GM12872 (cell line): Measurements from ENCODE around the gene HK2.

Experiments used
- TF ChIP-seq, protein P1 (sequence below): IDR thresholded peaks from 3 replicates; pipeline ENCODE4 v1.5.1; 2011; ENCODE audit warnings: low read depth, mild to moderate bottlenecking, low read length, moderate library complexity; ENCODE audit not compliant: insufficient read depth

Gene HK2

DNA sequence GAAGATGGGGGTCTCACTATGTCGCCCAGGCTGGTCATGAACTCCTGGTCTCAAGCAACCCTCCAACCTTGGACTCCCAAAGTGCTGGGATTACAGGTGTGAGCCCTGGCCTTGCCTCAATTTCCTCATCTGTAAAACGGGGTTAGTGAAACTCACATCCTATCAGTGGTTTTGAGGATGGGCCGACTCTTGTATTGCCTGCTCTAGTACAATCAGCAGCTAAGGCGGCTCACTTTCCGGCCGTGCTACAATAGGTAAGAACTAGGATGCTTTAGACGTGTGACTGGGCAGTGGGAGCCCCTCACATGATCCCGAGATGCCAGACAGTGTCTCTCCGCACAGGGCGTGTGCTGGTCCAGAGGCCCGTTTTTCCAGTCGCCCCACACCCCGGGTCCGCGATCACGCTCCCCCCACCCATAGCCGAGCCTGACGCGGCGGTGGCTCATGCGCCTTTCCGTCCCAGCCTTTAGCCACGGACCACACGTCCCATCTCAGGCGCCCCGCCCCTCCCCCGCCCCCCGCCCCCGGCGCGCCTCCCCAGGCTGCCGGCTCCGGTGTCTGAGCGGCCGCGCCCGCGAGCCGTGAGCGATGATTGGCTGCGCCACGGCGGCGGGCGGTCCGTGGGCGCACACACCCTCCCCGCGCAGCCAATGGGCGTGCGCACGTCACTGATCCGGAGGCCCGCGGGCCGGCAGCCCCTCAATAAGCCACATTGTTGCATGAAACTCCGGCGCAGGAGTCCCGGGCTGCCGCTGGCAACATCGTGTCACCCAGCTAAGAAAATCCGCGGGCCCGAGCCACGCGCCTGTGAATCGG, at the start of gene HK2:
HK2 (plus strand) TSS at position 710 of the 816 bp plus-strand sequence. CDS start 454 bp downstream, outside the sequence.
- TF ChIP-seq, protein P1, sequence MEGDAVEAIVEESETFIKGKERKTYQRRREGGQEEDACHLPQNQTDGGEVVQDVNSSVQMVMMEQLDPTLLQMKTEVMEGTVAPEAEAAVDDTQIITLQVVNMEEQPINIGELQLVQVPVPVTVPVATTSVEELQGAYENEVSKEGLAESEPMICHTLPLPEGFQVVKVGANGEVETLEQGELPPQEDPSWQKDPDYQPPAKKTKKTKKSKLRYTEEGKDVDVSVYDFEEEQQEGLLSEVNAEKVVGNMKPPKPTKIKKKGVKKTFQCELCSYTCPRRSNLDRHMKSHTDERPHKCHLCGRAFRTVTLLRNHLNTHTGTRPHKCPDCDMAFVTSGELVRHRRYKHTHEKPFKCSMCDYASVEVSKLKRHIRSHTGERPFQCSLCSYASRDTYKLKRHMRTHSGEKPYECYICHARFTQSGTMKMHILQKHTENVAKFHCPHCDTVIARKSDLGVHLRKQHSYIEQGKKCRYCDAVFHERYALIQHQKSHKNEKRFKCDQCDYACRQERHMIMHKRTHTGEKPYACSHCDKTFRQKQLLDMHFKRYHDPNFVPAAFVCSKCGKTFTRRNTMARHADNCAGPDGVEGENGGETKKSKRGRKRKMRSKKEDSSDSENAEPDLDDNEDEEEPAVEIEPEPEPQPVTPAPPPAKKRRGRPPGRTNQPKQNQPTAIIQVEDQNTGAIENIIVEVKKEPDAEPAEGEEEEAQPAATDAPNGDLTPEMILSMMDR, result no peak

DNA sequence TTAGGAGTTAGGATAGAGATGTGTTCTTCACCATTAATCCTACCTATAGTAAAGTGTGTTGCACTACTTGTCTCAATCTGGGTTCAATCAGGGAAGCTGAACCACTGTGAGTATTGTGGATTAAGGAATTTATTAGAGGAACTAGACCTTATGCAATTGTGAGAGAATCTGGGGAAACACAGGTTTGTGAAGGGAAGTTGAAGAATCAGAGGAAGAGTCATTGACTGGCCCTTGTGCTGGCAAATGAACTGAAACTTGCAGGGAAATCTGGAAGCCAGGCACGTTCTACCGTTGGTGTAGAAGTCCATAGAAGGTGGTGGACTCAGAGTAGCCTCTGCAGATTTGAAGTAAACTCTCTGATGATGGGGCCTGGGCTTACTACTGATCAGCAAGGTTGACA, 44.7 kb upstream of the HK2 start:
- TF ChIP-seq, protein P1, result no peak

DNA sequence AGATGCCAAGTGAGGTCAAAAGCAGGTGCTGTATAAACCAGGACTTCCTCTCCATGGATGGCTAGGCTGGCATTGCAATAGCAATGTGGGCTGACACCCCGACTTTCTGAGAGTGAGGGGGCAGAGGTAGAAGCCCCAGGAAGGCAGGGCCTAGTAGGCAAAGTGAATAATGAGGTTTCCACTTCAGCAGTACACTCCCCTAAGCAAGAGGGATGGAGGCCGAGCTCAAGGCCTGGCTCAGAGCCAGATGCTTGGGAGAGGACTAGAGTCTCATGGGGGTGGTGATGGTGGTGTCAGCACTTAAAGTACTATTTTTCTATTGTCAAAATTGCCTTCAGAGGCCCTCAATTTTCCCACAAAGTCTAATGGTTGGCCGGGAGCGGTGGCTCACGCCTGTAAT, 41.6 kb upstream of the HK2 start:
- TF ChIP-seq, protein P1, result no peak

DNA sequence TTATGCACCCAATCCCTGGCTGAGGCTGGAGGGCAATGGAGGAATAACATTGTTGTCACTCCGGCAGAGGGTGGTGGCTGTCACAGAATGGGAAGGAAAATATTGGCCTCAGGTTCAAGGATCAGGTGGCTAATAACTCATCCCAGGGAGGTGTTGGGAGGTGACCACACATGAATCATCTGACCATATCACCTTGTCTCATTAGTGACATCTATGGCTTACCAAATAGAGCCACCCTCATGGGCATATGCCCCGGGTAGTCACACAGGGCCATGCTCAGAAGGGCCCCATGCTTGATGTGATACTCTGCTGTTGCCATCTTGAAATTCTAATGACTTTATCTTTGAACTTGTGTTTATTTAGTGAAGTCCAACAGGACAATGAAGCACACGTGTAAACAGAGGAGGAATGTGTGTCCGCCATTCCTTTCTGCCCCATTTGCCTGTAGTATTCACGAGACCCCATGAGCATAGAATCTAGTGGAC, 27.5 kb upstream of the HK2 start:
- TF ChIP-seq, protein P1, result no peak

DNA sequence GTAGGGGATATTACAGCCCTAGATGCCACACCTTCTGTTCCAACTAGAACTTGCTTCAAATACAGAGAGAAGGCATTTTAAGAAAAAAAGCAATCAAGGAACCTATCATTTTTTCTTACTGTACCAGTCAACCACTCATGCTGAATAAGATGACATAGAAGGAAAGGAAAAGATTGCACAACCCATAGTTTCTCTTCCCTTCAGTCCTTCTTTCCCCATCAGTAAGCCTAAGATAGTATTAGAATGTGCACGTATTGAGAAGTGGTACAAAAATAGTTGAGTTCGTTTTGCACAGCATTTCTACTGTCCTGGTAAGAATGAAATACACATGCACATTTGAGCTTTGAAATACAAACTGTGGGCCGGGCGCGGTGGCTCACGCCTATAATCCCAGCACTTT, 27.0 kb upstream of the HK2 start:
- TF ChIP-seq, protein P1, result no peak

DNA sequence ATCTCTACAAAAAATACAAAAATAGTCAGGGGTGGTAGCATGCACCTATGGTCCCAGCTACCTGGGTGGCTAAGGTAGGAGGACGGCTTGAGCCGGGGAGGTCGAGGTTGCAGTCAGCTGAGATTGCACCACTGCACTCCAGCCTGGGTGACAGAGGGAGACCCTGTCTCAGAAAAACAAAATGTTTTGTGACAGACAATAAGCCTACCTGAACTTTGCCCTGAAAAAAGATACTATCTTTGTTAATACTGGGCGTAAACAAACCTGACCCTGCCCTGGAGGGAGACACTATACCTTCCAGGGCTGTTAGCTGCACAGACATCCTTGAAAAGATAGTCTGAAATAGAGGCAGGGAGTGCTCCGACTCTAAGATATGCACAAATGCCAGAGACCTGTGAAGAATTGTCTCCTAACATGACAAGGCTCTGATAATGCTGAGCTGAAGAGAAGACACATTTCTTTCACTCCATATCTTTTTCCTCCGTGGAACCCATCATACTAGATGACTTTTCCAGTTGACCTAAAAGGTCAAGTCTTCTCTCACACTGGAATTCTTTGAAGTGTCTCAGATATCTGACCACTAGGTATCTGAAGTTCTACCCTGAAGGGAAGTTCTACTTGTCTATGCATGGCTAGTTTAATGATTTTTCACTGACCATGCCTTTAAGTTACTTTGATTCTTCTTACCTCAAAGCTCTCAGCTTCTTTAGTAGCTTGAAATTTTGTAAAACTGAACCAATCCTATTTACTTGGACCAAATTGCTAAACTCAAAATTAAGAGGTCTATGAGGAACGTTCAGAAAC, 20.9 kb upstream of the HK2 start:
- TF ChIP-seq, protein P1, result no peak

DNA sequence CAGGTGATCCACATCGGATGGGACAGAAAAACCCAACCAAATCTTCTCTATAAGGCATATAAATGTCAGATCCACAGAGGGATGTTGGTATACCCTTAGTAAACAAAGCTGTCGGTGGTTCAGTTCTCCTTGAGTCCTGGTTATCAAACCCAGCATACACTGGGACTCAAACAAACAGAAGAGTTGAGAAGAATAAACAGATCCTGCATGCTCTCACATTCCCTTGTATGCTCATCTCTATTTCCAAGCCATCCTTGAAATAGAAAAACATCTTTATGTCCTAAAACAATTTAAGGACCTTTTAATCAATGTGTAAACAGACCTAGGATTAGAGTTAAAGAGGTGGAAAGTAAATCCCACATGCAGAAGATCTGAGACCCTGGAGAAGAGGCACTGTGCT, 19.8 kb upstream of the HK2 start:
- TF ChIP-seq, protein P1, result no peak
